GM23338 (cell line): ENCODE measurements around the gene TMCO4. TPM values are rescaled to one million over a fixed set of nuclear protein-coding genes. Genes with fewer than 3 reads are reported as not detected.

Experiments
- ATAC-seq: fragments of 200-7000 bp; cut with Tn5 transposase; 3 replicates; pipeline ENCODE4 v1.9.1; 2020
- DNase-seq: peaks from one replicate; pipeline ENCODE4 v3.0.0-alpha.2; 2015; ENCODE audit warnings: low spot score
- H2AFZ ChIP-seq: fragments of 200-600 bp; sonication (generic); 2 replicates; pipeline ENCODE4 v1.8.0; 2016; ENCODE audit warnings: antibody characterized with exemption, mild to moderate bottlenecking, moderate library complexity
- H3F3A ChIP-seq: fragments of 200-600 bp; sonication (generic); replicated peaks from 2 replicates; pipeline ENCODE4 v1.8.0; 2017; ENCODE audit warnings: antibody characterized with exemption, mixed run types, low read depth
- H3K27ac ChIP-seq: fragments of 200-600 bp; sonication (generic); 2 replicates; pipeline ENCODE4 v1.6.1; 2016; ENCODE audit warnings: low read depth
- H3K27me3 ChIP-seq: fragments of 200-600 bp; sonication (generic); 2 replicates; pipeline ENCODE4 v1.8.0; 2016; ENCODE audit warnings: mild to moderate bottlenecking, mixed run types, moderate library complexity; ENCODE audit not compliant: insufficient read depth
- H3K36me3 ChIP-seq: fragments of 200-600 bp; sonication (generic); 2 replicates; pipeline ENCODE4 v1.8.0; 2016; ENCODE audit warnings: mild to moderate bottlenecking; ENCODE audit not compliant: insufficient read depth
- H3K4me1 ChIP-seq: fragments of 200-600 bp; sonication (generic); 2 replicates; pipeline ENCODE4 v1.8.0; 2016; ENCODE audit warnings: mild to moderate bottlenecking, moderate library complexity; ENCODE audit not compliant: insufficient read depth
- H3K4me2 ChIP-seq: fragments of 200-600 bp; sonication (generic); 2 replicates; pipeline ENCODE4 v1.7.1; 2017; ENCODE audit warnings: mixed run types
- H3K4me3 ChIP-seq: fragments of 200-600 bp; sonication (generic); 2 replicates; pipeline ENCODE4 v1.6.1; 2016; ENCODE audit warnings: mixed run types
- H3K79me2 ChIP-seq: fragments of 200-600 bp; sonication (generic); replicated peaks from 2 replicates; pipeline ENCODE4 v1.8.0; 2017; ENCODE audit warnings: mild to moderate bottlenecking; ENCODE audit not compliant: insufficient read depth
- H3K9me2 ChIP-seq: fragments of 200-600 bp; sonication (generic); 2 replicates; pipeline ENCODE4 v1.8.0; 2017; ENCODE audit not compliant: insufficient read depth
- H4K20me1 ChIP-seq: fragments of 200-600 bp; sonication (generic); replicated peaks from 2 replicates; pipeline ENCODE4 v1.8.0; 2017; ENCODE audit warnings: mild to moderate bottlenecking; ENCODE audit not compliant: insufficient read depth
- H3K27ac Mint-ChIP-seq: 2 replicates; pipeline ENCODE4 v1.8.0; 2020; ENCODE audit warnings: inconsistent platforms, mild to moderate bottlenecking, moderate library complexity, mixed read lengths
- H3K27me3 Mint-ChIP-seq: 3 replicates; pipeline ENCODE4 v1.8.0; 2022; ENCODE audit warnings: low read depth, mild to moderate bottlenecking, moderate library complexity, mixed read lengths, inconsistent platforms; ENCODE audit not compliant: insufficient read depth, poor library complexity
- H3K36me3 Mint-ChIP-seq: 3 replicates; pipeline ENCODE4 v1.8.0; 2021; ENCODE audit warnings: low read depth, mild to moderate bottlenecking, inconsistent platforms, moderate library complexity, mixed read lengths
- H3K4me1 Mint-ChIP-seq: 3 replicates; pipeline ENCODE4 v1.8.0; 2020; ENCODE audit warnings: mild to moderate bottlenecking, inconsistent platforms, mixed read lengths
- H3K4me3 Mint-ChIP-seq: 3 replicates; pipeline ENCODE4 v1.8.0; 2021; ENCODE audit warnings: moderate library complexity, mild to moderate bottlenecking, inconsistent platforms, mixed read lengths
- H3K9me3 Mint-ChIP-seq: 3 replicates; pipeline ENCODE4 v1.8.0; 2020; ENCODE audit warnings: moderate library complexity, mild to moderate bottlenecking, inconsistent platforms, mixed read lengths
- CREB1 ChIP-seq: fragments of 250-450 bp; sonication (Bioruptor Pico); IDR thresholded peaks from 2 replicates; pipeline ENCODE4 v1.5.0; 2020; ENCODE audit warnings: low read depth, mild to moderate bottlenecking, moderate library complexity
- CTCF ChIP-seq, 2 experiments: fragments of 200-600 bp in 1 of 2; sonication (generic) in 1 of 2; conservative IDR thresholded peaks; 2 replicates each; pipeline versions ENCODE4 v1.5.1 to v1.6.1; 2016 to 2017; ENCODE audit warnings: antibody characterized with exemption in 2 of 2, low read depth in 2 of 2, mild to moderate bottlenecking in 2 of 2, moderate library complexity in 1 of 2
- ETS1 ChIP-seq: IDR thresholded peaks from 2 replicates; pipeline ENCODE4 v1.6.1; 2016; ENCODE audit warnings: antibody characterized with exemption
- EZH2phosphoT487 ChIP-seq: fragments of 200-600 bp; sonication (generic); IDR thresholded peaks from one replicate; pipeline ENCODE4 v1.8.1; 2018; ENCODE audit warnings: antibody characterized with exemption; ENCODE audit not compliant: unreplicated experiment
- NANOG ChIP-seq: IDR thresholded peaks from 2 replicates; pipeline ENCODE4 v1.6.1; 2016; ENCODE audit warnings: antibody characterized with exemption, borderline replicate concordance
- POLR2AphosphoS5 ChIP-seq: IDR thresholded peaks from 2 replicates; pipeline ENCODE4 v1.6.1; 2016; ENCODE audit warnings: antibody characterized with exemption, low read depth
- REST ChIP-seq: IDR thresholded peaks from one replicate; pipeline ENCODE4 v1.6.1; 2018; ENCODE audit warnings: antibody characterized with exemption; ENCODE audit not compliant: unreplicated experiment
- STAT1 ChIP-seq: IDR thresholded peaks from one replicate; pipeline ENCODE4 v1.6.1; 2016; ENCODE audit warnings: antibody characterized with exemption; ENCODE audit not compliant: unreplicated experiment
- ZNF114 ChIP-seq: fragments of 250-450 bp; sonication (Bioruptor Pico); IDR thresholded peaks from 2 replicates; pipeline ENCODE4 v1.5.0; 2020; ENCODE audit warnings: mild to moderate bottlenecking, moderate library complexity
- ZNF331 ChIP-seq: fragments of 250-450 bp; sonication (Bioruptor Pico); IDR thresholded peaks from 2 replicates; pipeline ENCODE4 v1.5.0; 2020; ENCODE audit warnings: low read depth, mild to moderate bottlenecking, moderate library complexity
- ZNF462 ChIP-seq: fragments of 250-450 bp; sonication (Bioruptor Pico); IDR thresholded peaks from 2 replicates; pipeline ENCODE4 v1.5.0; 2020; ENCODE audit warnings: mild to moderate bottlenecking, moderate library complexity
- polyA plus RNA-seq: library from polyadenylated mRNA; unstranded; fragments of >200 nt; fragmentation: Nextera tagmentation; extraction: Ambion mirVana; gene quantifications from 2 replicates; pipeline ENCODE4 v1.2.1, GENCODE V29; 2016
- total RNA-seq: library from RNA; depleted of rRNA; stranded (reverse); fragments of >200 nt; shearing (Covaris generic); gene quantifications from 2 replicates; pipeline ENCODE4 v1.2.3, GENCODE V29; 2014

Gene TMCO4
- total and polyA plus RNA-seq, 2 experiments from 2014 or later = 2.6 to 6.9 TPM

GRCh38 chr1:19828546-19828945 lies 28.8 kb upstream of the TMCO4 start:
- no peaks in the 10 kb centered on the region for H3K4me1 ChIP-seq
- Mint-ChIP-seq H3K4me1 (peaks cover 6% of the 10 kb centered on the region; the same call in 2 of the 3 replicates), H3K9me3 (peaks cover 16% of the 10 kb centered on the region), H3K4me3 (no peak overlapping the region), H3K27ac (no peak overlapping the region), H3K36me3 (no peaks in the 10 kb centered on the region), H3K27me3 (peaks cover 4% of the 10 kb centered on the region)
- H3K36me3 ChIP-seq = 0 out of 2 replicates have a peak, but pooled peaks cover 6% of the 10 kb centered on the region
- H3K4me2 ChIP-seq = no peak overlapping the region
- no peaks in the 10 kb centered on the region for H3K27me3 ChIP-seq
- H3K4me3 ChIP-seq = no peak overlapping the region
- no peaks in the 10 kb centered on the region for H3F3A ChIP-seq
- DNase-seq (no peak), ATAC-seq (no peak)
- H2AFZ ChIP-seq = no peak overlapping the region
- H3K27ac ChIP-seq = no peak overlapping the region
- no peak for TF ChIP-seq POLR2AphosphoS5
- no peak for TF ChIP-seq ZNF114 (CRISPR knock-in tag)
- TF ChIP-seq ZNF331 (CRISPR knock-in tag) = no peak
- no peak for TF ChIP-seq CREB1 (CRISPR knock-in tag)
- no peak for TF ChIP-seq REST
- TF ChIP-seq EZH2phosphoT487 = no peak
- no peak for TF ChIP-seq STAT1
- TF ChIP-seq ETS1 = no peak
- no peak for TF ChIP-seq CTCF (conservative IDR thresholded peaks at IDR 0.05; ENCODE audit: low read depth in 2 of 2)
- no peak for TF ChIP-seq ZNF462 (CRISPR knock-in tag)
- no peak for TF ChIP-seq NANOG
- no peaks in the 10 kb centered on the region for H3K79me2 ChIP-seq
- peaks cover 3% of the 10 kb centered on the region; the same call in 1 of the 2 replicates for H3K9me2 ChIP-seq
- no peaks in the 10 kb centered on the region for H4K20me1 ChIP-seq
